Measurements from ENCODE around the gene CCT7.
"Not testable (repeated sequence)": the region's sequence is repeated elsewhere in the genome, so short reads cannot be mapped to it uniquely, and the experiment has no call there.

CCT7 gene

GRCh38 chr2:73258186-73258912, 24.2 kb downstream of the CCT7 start:
- no peak for TF ChIP-seq CTCF (conservative IDR thresholded peaks at IDR 0.05; ENCODE audit: low read depth, low read length)
- no peak overlapping the region for H3K4me3 ChIP-seq (ENCODE audit: low read length)
- DNase-seq (ENCODE audit: low read depth) = no peak

- H3K4me3 ChIP-seq (ENCODE audit: low read length) = no peak overlapping the region
- no peak for DNase-seq (ENCODE audit: low read depth)
- TF ChIP-seq CTCF (conservative IDR thresholded peaks at IDR 0.05; ENCODE audit: low read depth, low read length) = no peak
Measured at GRCh38 chr2:73258913-73259215, 24.8 kb downstream of the CCT7 start.

- no peak overlapping the region for H3K4me3 ChIP-seq (ENCODE audit: low read length)
- DNase-seq (ENCODE audit: low read depth) = no peak
- TF ChIP-seq CTCF (conservative IDR thresholded peaks at IDR 0.05; ENCODE audit: low read depth, low read length) = no peak
Measured at GRCh38 chr2:73259276-73259675, 25.2 kb downstream of the CCT7 start.

- no peak for DNase-seq (ENCODE audit: low read depth)
- TF ChIP-seq CTCF (conservative IDR thresholded peaks at IDR 0.05; ENCODE audit: low read depth, low read length) = no peak
- no peak overlapping the region for H3K4me3 ChIP-seq (ENCODE audit: low read length)
Measured at GRCh38 chr2:73259704-73260337, 25.7 kb downstream of the CCT7 start.

- peak; percentile 64 for TF ChIP-seq CTCF (conservative IDR thresholded peaks at IDR 0.05; ENCODE audit: low read depth, low read length)
- H3K4me3 ChIP-seq (ENCODE audit: low read length) = no peak overlapping the region
- DNase-seq (ENCODE audit: low read depth) = no peak
Measured at GRCh38 chr2:73260338-73260984, 26.4 kb downstream of the CCT7 start.

GRCh38 chr2:73262108-73262651, 28.1 kb downstream of the CCT7 start:
- H3K4me3 ChIP-seq (ENCODE audit: low read length) = no peak overlapping the region
- DNase-seq (ENCODE audit: low read depth) = no peak
- TF ChIP-seq CTCF (conservative IDR thresholded peaks at IDR 0.05; ENCODE audit: low read depth, low read length) = no peak

- DNase-seq (ENCODE audit: low read depth); H3K4me3 ChIP-seq (ENCODE audit: low read length): not testable (repeated sequence)
Measured at GRCh38 chr2:73262691-73263429, 28.8 kb downstream of the CCT7 start.
